ENCODE measurements around the gene HOXC4.

- TF ChIP-seq CTCF (IDR thresholded peaks at IDR 0.05; ENCODE audit: low read depth, low read length) = no peak
- TF ChIP-seq EZH2phosphoT487 (IDR thresholded peaks at IDR 0.05; ENCODE audit: low read depth) = no peak
Measured at GRCh38 chr12:54045401-54045800, 8.2 kb upstream of the HOXC4 start.
